H7 (cell line): Measurements from ENCODE around the gene PRX. TPM values are rescaled to one million over a fixed set of nuclear protein-coding genes. Genes with fewer than 3 reads are reported as not detected.
A peak's percentile ranks its signal among the peaks of the same experiment; 100 is the strongest.
"Not testable (repeated sequence)": the region's sequence is repeated elsewhere in the genome, so short reads cannot be mapped to it uniquely, and the experiment has no call there.

Experiments
- DNase-seq: peaks from one replicate; pipeline ENCODE4 v3.0.0; 2012
- H3K27me3 ChIP-seq: 2 replicates; pipeline ENCODE4 v1.6.0; 2011; ENCODE audit warnings: mild to moderate bottlenecking, low read length; ENCODE audit not compliant: control insufficient read depth, insufficient read depth
- H3K36me3 ChIP-seq: replicated peaks from 2 replicates; pipeline ENCODE4 v1.5.1; 2011; ENCODE audit warnings: low read length; ENCODE audit not compliant: control insufficient read depth, insufficient read depth
- H3K4me3 ChIP-seq: 2 replicates; pipeline ENCODE4 v1.5.1; 2011; ENCODE audit warnings: low read depth, mild to moderate bottlenecking, control low read depth, low read length, moderate library complexity; ENCODE audit not compliant: insufficient read depth
- total RNA-seq: library from RNA; depleted of rRNA; stranded (reverse); fragments of >200 nt; shearing (Covaris generic); gene quantifications from 2 replicates; pipeline ENCODE4 v1.2.3, GENCODE V29; 2014

The PRX gene
- total RNA-seq, 1 experiment from 2014 or later = 5.0 TPM

DNA sequence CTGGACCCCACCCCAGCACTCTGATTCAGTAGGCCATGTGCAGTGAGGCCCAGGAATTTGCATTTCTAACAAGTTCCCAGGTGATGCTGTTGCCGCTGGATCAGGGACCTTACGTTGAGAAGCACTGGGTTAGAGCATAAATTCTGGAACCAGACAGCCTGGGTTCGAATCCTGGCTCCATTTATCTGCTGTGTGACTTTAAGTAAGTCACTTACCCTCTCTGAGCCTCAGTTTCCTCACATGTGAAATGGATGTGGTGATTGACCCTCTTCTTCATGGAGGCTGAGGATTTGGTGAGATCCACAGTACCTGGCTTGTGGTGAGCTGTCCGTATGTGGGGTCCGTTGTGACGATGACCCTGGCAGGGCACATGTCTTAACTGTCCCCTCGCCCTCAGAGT, 39.1 kb downstream of the PRX start:
- DNase-seq = peak; percentile 25
- Histone ChIP-seq H3K27me3 (no peaks in the 10 kb centered on the region), H3K36me3 (peaks cover 22% of the 10 kb centered on the region), H3K4me3 (no peak overlapping the region)

DNA sequence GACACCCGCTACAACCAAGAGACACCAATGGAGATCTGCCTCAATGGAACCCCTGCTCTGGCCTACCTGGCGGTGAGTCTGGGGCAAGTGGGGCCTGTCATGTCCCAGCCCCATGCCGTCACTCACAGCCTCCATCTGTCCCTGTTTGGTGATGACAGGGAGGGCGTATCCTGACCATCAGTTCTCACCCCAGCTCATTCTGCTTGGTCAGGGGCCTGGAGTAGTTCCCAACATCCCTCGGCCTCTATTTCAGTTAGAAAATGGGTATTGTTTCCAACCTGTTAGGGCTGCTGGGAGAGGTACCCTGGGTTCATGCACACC, 41.4 kb downstream of the PRX start:
- DNase-seq = no peak
- no peak overlapping the region for H3K4me3 ChIP-seq
- H3K36me3 ChIP-seq = peaks cover 26% of the 10 kb centered on the region
- H3K27me3 ChIP-seq = no peaks in the 10 kb centered on the region

DNA sequence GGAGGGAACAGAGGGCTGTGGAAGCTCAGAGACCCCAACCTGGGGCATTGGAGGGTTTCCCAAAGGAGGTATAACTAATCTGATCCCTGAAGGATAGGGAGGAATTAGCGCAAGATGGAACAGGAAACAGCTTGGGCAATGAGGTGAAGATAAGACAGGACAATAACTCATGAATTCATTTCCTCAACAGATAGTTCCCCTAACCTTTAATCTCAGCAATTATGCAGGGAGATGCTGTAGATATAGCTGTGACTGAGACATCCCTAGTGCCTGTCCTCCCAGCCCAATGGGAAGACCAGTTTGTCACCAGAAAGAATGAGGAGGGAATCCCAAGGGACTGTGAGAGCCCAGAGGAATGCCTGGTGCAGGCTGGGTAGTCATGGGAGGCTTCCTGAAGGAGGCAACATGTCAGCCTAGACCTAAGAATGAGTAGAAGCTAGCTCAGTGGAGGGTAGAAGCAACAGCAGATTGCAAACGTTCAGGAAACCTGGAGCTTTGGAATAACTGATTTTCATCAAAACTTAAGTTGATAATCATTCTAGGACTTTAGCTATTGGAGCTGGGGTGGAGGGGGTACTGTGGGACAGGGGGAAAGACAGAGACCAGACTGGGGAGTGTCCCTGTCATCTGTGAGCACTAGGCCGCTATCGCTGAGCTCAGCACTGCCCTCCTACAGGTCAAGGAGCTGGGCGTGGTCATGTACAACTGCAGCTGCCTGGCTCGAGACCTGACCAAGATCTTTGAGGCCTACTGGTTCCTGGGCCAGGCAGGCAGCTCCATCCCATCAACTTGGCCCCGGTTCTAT, 42.0 kb downstream of the PRX start:
- peaks cover 26% of the 10 kb centered on the region for H3K36me3 ChIP-seq
- no peak for DNase-seq
- no peak overlapping the region for H3K4me3 ChIP-seq
- H3K27me3 ChIP-seq = no peaks in the 10 kb centered on the region

DNA sequence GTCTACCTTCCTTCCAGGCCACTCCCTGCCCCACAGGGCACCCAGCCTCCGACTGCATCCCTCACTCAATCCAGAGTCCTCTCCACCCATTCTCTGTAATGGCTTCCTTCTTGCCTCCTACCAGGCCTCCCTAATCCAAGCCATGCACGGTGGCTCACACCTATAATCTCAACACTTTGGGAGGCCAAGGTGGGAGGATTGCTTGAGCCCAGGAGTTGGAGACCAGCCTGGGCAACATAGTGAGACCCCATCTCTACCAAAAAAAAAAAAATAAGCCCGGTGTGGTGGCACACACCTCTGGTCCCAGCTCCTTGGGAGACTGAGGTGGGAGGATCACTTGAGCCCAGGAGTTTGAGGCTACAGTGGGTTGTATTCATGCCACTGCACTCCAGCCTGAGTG, 42.9 kb downstream of the PRX start:
- H3K27me3 ChIP-seq, DNase-seq, H3K4me3 ChIP-seq: not testable (repeated sequence)
- H3K36me3 ChIP-seq = peaks cover 26% of the 10 kb centered on the region

DNA sequence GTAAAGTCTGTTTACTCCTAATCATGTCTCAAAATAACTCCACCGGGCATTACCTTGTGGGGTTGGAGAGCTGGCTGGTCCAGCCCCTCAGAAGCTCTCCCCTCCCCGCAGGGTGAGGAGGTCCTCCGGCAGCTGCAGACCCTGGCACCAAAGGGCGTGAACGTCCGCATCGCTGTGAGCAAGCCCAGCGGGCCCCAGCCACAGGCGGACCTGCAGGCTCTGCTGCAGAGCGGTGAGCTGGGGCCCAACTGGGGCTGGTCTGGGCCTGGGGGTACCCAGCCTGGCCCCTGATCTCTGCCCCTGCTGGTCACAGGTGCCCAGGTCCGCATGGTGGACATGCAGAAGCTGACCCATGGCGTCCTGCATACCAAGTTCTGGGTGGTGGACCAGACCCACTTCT, 43.4 kb downstream of the PRX start:
- no peaks in the 10 kb centered on the region for H3K27me3 ChIP-seq
- no peak overlapping the region for H3K4me3 ChIP-seq
- peaks cover 26% of the 10 kb centered on the region for H3K36me3 ChIP-seq
- DNase-seq = no peak

DNA sequence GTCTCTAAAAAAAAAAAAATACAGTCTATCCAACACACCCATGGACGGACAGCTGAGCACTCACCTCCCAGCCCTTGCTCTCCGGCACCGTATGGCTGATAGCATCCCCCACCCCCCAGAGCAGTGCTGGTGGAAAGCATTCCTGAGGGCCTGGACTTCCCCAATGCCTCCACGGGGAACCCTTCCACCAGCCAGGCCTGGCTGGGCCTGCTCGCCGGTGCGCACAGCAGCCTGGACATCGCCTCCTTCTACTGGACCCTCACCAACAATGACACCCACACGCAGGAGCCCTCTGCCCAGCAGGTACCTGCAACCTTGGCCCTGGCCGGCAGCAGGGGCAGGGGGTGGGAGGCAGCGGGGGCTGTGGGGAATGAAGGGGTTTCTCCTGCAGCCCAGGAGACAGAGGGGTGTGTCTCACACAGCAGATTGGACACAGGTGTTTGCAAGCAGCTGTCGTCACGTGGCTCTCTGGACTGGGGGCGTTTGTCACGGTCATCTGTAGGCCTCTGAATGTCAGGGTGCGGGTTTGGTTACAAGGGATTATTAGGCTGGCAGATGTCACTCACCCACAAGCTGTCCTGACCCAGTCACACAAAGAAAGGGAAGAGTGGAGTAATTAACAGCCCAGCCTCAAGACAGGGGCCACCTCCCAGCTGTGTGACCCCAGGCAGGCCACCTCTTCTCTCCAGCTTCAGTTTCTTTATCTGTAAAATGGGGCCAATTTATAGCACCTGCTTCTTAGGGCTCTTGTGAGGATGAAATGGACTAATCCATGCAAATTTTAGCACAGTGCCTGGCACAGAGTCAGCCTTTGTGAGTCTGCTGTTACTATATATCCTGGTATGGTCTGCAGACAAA, 45.4 kb downstream of the PRX start:
- Histone ChIP-seq H3K4me3 (no peak overlapping the region), H3K27me3 (no peaks in the 10 kb centered on the region), H3K36me3 (peaks cover 23% of the 10 kb centered on the region)
- DNase-seq = peak; percentile 60

DNA sequence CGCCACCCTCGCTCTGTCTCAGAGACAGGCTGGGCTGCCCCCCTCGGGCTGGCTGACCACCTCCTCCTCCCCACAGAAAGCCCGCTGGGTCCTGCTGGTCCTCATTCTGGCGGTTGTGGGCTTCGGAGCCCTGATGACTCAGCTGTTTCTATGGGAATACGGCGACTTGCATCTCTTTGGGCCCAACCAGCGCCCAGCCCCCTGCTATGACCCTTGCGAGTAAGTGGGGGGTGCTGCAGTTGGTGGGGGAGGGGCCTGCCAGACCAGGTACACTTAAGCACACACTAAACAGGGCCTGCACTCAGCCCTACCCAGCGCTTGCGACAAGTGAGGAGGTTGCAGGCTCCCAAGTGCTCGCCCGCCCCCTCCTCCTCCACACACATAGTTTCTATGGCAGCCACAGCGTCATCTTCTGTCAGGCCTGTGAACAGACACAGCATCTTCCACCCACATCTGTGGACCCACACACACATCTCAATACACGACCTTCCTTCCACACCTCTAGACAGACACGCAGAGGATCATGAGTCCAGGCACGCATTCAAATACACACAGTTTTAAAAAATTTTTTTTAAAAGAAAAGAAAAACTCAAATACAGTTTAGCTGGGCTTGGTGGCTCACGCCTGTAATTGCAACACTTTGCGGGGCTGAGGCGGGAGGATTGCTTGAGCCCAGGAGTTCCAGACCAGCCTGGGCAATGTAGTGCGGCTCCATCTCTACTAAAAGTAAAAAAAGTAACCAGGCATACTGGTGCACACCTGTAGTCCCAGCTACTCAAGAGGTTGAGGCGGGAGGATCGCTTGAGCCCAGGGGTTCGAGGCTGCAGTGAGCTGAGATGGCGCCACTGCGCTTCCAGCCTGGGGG, 46.2 kb downstream of the PRX start:
- DNase-seq = peak; percentile 95
- H3K4me3 ChIP-seq = peak overlapping the region; percentile 42
- H3K36me3 ChIP-seq = peaks cover 18% of the 10 kb centered on the region
- no peaks in the 10 kb centered on the region for H3K27me3 ChIP-seq

DNA sequence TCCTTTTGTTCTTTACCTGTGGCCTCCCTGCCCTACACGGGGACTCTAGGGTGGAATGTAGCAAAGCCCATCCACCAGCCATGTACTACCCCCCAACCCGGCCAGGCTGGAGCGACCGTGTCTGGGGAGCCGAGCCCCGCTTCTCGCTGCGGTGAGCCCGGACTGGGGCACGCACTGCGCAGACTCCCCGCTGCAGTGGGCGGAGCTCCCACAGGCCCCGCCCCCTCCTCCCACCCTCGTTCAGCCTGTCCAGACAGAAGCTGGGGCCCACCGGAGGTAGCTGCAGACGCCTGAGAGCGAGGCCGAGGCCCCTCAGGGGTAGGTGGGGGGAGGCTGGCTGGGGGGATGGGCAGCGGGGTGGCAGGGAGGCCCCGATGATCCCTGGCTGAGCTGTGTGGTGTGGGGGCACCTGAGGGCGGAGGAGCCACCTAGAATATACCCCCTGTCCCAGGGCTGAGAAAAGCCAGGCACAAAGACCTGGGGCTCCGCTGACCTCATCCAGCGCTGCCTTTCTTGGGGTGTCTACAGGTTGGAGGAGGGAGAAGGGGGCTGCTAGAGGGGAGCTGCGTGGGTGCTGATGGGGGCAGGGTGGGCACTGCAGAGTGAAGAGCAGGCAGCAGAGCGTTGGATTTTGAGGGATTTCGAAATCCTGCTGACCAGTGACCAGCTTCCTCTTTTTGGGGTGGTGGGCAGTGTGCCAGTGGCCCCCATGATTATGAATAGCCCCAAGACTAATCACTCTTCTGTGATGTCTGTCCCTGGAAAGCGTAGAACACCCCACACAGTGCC, 47.4 kb downstream of the PRX start:
- Histone ChIP-seq H3K36me3 (peaks cover 12% of the 10 kb centered on the region), H3K27me3 (no peaks in the 10 kb centered on the region)
- DNase-seq = peak; percentile 99

DNA sequence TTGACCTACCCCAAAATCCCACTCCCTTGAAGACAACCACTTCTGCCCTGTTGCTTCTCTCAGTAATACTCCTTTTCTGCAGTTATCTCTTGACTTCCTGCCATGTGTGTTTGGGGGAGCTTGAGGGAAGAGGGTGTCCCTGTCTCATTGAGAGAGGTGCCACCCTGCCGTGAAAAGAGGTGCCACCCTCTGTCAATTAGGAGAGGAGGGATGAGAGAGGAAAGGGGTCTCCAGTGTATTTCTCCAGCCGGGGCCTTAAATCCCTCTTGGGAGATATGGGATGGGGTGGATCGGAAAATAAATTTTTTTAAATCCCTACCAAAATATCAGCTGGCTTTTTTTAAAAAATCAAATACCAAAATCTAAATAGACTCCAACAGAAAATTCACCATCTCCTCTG, 48.2 kb downstream of the PRX start:
- H3K4me3 ChIP-seq = no peak overlapping the region
- DNase-seq = no peak
- peaks cover 9% of the 10 kb centered on the region for H3K36me3 ChIP-seq
- H3K27me3 ChIP-seq = no peaks in the 10 kb centered on the region

More for the DNA sequence above, 47.4 kb downstream of the PRX start:
- peak overlapping the region; percentile 42 for H3K4me3 ChIP-seq

DNA sequence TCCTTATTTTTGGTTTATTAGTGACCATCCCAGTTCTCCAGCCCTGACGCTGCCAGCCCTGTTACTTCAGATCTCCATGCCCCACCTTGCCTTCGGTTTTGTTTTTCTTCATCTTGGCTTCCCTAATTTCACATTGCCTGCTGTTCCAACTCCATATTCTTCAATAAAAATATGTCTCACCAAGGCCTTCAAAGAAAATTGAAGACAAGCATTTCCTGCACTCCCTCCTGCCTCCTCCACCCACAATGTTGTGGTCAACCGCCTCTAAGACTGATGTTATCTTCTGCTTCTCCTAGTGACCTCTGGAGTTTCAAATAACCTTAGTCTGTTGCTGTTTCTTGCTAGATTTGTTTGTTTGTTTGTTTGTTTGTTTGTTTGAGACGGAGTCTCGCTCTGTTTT, 50.1 kb downstream of the PRX start:
- H3K27me3 ChIP-seq = no peaks in the 10 kb centered on the region
- H3K4me3 ChIP-seq = no peak overlapping the region
- no peak for DNase-seq
- peaks cover 5% of the 10 kb centered on the region for H3K36me3 ChIP-seq

DNA sequence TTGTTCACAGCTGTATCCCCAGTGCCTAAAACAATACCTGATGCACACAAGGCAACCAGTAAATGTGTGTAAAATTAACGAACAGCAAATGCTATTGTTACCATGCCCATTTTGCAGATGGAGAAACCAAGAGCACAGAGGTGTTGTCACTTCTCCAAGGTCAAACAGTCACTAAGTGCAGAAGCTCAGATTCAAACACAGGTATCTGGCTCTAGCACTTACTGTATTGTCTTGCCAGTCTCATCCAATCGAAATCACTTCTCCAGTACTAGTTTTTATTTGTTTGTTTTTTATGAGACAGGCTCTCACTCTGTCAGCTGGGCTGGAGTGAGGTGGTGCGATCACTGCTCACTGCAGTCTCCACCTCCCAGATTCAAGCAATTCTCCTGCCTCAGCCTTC, 51.0 kb downstream of the PRX start:
- no peak for DNase-seq
- Histone ChIP-seq H3K36me3 (no peaks in the 10 kb centered on the region), H3K4me3 (no peak overlapping the region), H3K27me3 (no peaks in the 10 kb centered on the region)

DNA sequence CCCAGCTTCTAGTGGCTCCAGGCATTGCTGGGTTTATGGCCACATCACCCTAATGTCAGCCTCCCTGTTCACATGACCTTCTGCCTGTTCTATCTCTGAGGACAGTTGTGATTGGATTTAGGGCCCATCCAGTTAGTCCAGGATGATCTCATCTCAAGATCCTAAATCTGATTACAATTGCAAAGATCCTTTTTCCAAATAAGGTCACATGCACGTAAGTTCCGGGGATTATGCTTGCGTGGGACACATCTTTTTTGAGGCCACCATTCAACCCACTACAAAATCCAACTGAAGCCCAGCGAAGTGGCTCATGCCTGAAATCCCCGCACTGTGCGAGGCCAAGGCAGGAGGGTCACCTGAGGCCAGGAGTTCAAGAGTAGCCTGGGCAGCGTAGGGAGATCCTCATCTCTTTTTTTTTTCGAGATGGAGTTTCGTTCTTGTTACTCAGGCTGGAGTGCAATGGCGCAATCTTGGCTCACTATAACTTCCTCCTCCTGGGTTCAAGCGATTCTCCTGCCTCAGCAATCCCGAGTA, 52.4 kb downstream of the PRX start:
- Histone ChIP-seq H3K36me3 (no peaks in the 10 kb centered on the region), H3K4me3 (no peak overlapping the region), H3K27me3 (no peaks in the 10 kb centered on the region)
- no peak for DNase-seq

DNA sequence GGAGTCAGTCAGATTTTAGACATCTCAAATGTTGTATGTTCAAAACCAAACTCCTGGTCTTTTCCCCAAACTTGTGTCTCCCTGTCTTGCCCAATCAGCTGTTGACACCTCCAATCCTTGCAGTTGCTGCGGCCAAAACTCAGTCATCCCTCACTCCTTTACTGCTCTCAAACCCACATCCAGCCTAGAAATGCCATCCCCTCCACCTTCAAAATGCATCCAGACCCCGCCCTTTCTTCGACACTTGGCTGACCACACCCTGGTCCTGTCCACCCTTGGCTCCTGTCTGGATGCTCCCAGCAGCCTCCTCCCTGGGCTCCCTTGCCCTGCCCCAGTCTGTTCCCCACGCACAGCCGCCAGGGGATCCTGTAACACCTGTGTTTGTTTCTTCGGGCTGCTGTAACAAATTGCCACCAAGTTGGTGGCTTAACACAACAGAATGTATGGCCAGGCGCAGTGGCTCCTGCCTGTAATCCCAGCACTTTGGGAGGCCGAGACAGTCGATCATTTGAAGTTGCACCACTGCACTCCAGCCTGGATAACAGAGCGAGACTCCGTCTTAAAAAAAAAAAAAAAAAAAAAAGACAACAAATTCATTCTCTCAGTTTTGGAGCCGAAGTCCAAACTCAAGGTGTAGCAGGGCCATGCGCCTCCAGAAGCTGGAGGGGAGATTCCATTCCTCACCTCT, 53.0 kb downstream of the PRX start:
- H3K36me3 ChIP-seq = no peaks in the 10 kb centered on the region
- no peak for DNase-seq
- no peak overlapping the region for H3K4me3 ChIP-seq
- no peaks in the 10 kb centered on the region for H3K27me3 ChIP-seq
